HK-2 (cell line): ENCODE measurements around the gene SLC32A1.

Source experiments
- DNase-seq: peaks from one replicate; pipeline ENCODE4 v3.0.0-alpha.2; 2018; ENCODE audit not compliant: unreplicated experiment

The SLC32A1 gene

DNA sequence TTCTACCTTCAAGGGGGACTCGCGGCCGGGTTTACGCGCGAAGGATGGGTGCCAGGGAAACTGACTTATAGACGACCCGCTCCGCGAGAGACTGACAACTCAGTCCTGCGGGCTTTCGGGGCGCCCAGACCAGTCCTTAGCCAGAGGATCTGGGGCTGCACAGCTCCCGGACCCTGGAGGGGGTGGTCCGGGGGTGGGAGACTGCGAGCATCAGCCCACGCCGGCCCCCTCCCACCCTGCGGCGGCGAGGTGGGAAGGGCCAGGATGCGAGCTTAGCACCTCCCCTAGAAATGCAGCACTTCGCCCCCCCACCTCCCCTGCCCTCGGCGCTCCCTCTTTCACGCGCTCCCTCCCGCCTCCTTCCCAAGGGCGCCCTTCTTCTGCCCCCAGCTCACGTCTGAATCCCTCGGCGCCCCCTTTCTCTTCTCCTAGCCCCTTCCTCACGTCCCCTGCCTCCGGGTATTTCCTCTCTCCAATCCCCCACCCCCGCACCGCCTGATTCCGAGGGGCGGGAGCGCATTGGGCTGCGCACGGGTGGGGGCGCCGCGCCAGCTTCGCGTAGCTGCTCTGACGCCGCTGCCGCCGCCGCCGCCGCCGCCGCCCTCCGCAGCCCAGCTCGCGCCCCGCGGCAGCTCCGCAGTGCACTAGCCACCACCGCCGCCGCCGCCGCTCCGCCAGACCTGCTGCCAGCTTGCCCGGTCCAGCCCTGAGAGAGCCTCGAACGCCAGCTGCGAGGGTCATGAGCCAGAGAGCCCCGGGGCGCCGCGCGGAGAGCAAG, at the start of gene SLC32A1:
TSS of gene SLC32A1 (plus strand) at position 639 of the 778 bp plus-strand sequence. CDS start 239 bp downstream, outside the sequence.
- no peak for DNase-seq

- no peak for DNase-seq
These were observed 49.5 kb upstream of the SLC32A1 start for GRCh38 chr20:38674765-38675133.

GRCh38 chr20:38676576-38676975, 47.7 kb upstream of the SLC32A1 start:
- DNase-seq = no peak

GRCh38 chr20:38680500-38681306, 43.6 kb upstream of the SLC32A1 start:
- peak; percentile 46 for DNase-seq

- DNase-seq = no peak
These were observed 39.0 kb upstream of the SLC32A1 start for GRCh38 chr20:38685271-38685670.

DNA sequence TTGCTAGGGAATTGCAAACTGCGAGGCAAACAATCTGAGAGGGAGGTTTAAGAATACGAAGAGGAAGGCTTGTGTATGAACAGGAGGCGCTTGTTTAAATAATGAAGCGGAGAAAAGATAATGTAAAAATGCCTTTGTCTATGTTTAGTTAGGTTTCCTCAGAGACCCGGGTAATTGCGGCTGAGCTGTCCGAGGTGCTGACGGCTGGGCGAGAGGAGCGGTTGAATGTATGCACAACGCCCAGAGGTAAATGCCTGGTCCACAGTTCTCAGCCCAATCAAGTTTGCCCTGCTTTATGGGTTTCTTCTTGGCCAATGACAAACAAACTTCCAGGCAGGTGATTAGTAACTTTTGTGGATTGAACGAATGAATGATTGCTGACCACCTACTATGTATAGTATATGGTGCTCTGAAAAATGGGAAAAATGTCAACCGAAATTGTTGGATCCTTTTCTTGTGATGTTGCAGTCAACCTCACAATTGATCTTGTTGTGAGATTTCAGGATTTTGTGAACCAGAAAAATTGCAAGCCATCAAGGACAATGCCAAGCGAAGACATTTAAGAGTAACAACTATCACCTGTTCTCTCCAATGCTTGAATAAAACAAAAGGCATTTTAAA, 38.3 kb upstream of the SLC32A1 start:
- peak; percentile 63 for DNase-seq

GRCh38 chr20:38692436-38693411, 31.6 kb upstream of the SLC32A1 start:
- peak; percentile 70 for DNase-seq

GRCh38 chr20:38697306-38697705, 27.0 kb upstream of the SLC32A1 start:
- DNase-seq = no peak

- DNase-seq = no peak
These were observed 25.7 kb upstream of the SLC32A1 start for GRCh38 chr20:38698541-38698940.

GRCh38 chr20:38700141-38700540, 24.1 kb upstream of the SLC32A1 start:
- DNase-seq = no peak

DNA sequence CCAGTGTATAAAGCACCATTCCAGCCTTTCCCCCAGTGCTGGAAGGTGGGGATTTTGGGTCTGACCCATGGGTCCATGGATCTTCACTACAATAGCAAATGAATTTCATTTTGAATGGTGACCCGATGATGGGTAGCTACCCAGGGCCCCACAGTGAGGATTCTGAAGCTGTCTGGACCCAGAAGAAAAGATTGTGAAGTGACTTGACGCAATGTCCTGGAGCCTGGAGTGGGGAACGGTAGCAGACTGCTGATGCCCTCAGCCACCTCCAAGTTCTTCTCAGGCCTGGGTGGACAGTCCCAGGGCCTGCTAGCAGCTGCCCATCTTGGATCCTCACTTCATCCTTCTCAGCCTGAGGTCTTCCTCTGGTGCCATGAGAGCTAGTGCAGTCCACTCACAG, 23.4 kb upstream of the SLC32A1 start:
- DNase-seq = no peak

DNA sequence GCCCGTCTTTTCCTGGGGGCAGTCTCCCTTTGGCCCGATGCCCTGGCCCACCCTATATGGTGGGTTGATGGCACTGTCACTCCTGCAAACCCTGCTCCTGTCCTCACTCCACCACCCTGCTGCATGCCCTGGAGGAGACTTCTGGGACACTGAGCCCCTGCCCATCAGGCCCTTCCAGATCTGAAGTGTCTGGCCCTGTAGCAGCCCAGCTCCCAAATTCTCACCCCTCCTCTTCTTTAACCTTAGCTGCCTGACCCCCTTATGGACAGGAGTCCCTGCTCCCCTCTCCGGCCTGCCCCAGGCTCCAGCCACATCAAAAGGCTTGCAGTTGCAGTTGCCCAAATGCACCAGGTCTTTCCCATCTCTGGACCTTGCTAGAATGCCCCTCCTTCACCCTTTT, 20.8 kb upstream of the SLC32A1 start:
- DNase-seq = no peak

GRCh38 chr20:38704136-38704535, 20.1 kb upstream of the SLC32A1 start:
- DNase-seq = no peak

GRCh38 chr20:38706509-38706908, 17.8 kb upstream of the SLC32A1 start:
- no peak for DNase-seq

- no peak for DNase-seq
These were observed 10.0 kb upstream of the SLC32A1 start for GRCh38 chr20:38714308-38714707.

GRCh38 chr20:38715646-38716045, 8.6 kb upstream of the SLC32A1 start:
- DNase-seq = no peak

DNA sequence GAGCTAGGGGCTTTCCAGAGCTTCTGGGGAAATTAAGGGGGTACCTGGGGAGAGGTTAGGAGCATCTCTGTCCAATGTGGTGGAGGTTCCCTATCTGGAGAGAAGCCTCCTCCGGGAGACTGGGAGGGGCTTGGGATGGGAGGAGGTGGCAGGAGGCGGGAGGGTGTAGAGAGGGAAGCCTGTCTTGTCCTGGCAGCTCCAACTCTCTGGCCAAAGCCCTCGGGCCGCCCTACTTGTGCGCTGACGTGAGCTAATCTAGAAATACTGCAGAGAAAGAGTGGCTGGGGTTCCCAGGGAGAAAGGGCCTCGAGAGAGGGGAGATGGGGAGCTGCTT, 1.6 kb upstream of the SLC32A1 start:
- no peak for DNase-seq

GRCh38 chr20:38723017-38723847, 1.1 kb upstream of the SLC32A1 start:
- DNase-seq = no peak

DNA sequence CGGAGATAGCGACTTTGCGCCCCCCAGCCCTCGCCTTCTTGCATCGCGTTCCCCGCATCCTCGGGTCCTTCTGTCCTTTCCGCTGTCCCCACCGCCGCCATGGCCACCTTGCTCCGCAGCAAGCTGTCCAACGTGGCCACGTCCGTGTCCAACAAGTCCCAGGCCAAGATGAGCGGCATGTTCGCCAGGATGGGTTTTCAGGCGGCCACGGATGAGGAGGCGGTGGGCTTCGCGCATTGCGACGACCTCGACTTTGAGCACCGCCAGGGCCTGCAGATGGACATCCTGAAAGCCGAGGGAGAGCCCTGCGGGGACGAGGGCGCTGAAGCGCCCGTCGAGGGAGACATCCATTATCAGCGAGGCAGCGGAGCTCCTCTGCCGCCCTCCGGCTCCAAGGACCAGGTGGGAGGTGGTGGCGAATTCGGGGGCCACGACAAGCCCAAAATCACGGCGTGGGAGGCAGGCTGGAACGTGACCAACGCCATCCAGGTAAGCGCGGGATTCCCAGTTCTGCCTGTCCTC, 401 bp downstream of the SLC32A1 start:
- DNase-seq = no peak

DNA sequence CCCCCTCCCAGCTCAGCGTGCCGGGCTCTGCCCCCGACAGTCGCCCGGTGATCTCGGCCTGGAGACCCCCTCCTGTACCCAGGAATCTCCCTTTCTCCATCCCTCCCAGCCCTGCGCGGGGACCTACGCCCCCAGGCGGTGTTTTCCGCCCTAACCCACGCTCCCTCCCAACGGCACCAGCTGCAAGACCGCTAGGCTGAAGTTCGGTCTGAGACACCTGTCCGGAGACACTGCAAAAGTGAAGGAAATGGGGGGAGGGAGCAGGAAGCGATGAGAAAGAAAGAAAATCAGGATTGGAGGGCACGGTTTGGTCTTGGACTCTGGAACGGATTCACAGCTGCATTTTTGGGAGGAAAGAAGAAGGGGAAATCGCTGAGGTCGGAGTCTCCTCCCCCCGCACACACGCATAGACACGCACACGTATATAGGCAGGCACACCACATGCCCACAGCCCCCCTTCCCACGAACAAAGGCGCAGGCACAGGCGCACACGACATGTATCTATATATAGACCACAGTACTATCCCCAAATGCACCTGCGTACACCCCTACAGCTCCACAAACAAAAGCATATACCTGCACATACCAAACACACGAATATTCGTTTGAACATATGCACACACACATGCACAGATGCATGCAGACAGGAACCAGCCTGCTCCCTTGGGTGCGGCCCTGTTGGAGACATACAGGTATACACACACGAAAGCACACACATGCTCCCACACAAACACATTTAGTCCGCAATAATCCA, 1.0 kb downstream of the SLC32A1 start:
- no peak for DNase-seq
